H1 (cell line): ENCODE data around the gene COL10A1.

Experiments
- ATF2 ChIP-seq: IDR thresholded peaks from 2 replicates; pipeline ENCODE4 v1.6.1; 2012; ENCODE audit warnings: low read length, inconsistent platforms
- CBX5 ChIP-seq: fragments of 300-800, 300-1000 bp; sonication (generic); IDR thresholded peaks from 2 replicates; pipeline ENCODE4 v1.7.1; 2016; ENCODE audit warnings: antibody characterized with exemption, low read length, low read depth
- CTCF ChIP-seq, 3 experiments: IDR thresholded peaks; 1 replicate in 2 of 3; 2 replicates in 1 of 3; pipeline versions ENCODE4 v1.5.1 to v1.6.1; 2011; ENCODE audit warnings: low read length in 3 of 3, mild to moderate bottlenecking in 3 of 3, inconsistent platforms in 2 of 3, low read depth in 1 of 3, moderate library complexity in 1 of 3; ENCODE audit not compliant: insufficient read depth in 1 of 3; ENCODE audit errors: control extremely low read depth in 1 of 3
- GTF2F1 ChIP-seq: IDR thresholded peaks from 2 replicates; pipeline ENCODE4 v1.6.1; 2012; ENCODE audit warnings: low read depth, low read length, improper control_type of control experiment, borderline replicate concordance
- MAX ChIP-seq: IDR thresholded peaks from 2 replicates; pipeline ENCODE4 v1.6.1; 2012; ENCODE audit warnings: inconsistent platforms
- POLR2A ChIP-seq, 2 experiments: IDR thresholded peaks; 1 replicate in 1 of 2; 2 replicates in 1 of 2; pipeline ENCODE4 v1.6.1; 2011; ENCODE audit warnings: low read depth in 2 of 2, low read length in 2 of 2, mild to moderate bottlenecking in 2 of 2; ENCODE audit errors: control extremely low read depth in 1 of 2
- POU5F1 ChIP-seq: IDR thresholded peaks from 2 replicates; pipeline ENCODE4 v1.6.1; 2011; ENCODE audit warnings: low read depth, mild to moderate bottlenecking, low read length, moderate library complexity
- SP1 ChIP-seq: IDR thresholded peaks from 2 replicates; pipeline ENCODE4 v1.6.1; 2011; ENCODE audit warnings: low read depth, low read length
- SP2 ChIP-seq: IDR thresholded peaks from 2 replicates; pipeline ENCODE4 v1.6.1; 2012; ENCODE audit warnings: mild to moderate bottlenecking, low read length, inconsistent platforms
- SRF ChIP-seq: IDR thresholded peaks from 2 replicates; pipeline ENCODE4 v1.6.1; 2011; ENCODE audit warnings: mild to moderate bottlenecking, low read depth, low read length, moderate library complexity
- TAF1 ChIP-seq: IDR thresholded peaks from 2 replicates; pipeline ENCODE4 v1.6.1; 2011; ENCODE audit warnings: mild to moderate bottlenecking, low read depth, low read length
- ZNF274 ChIP-seq: IDR thresholded peaks from 2 replicates; pipeline ENCODE4 v1.7.0; 2012; ENCODE audit warnings: low read length, borderline replicate concordance; ENCODE audit errors: extremely low read depth

- TF ChIP-seq ZNF274 (no peak), SP2 (no peak), MAX (no peak), CTCF (IDR thresholded peaks at IDR 0.05; ENCODE audit: control extremely low read depth in 1 of 3, insufficient read depth in 1 of 3, low read depth in 1 of 3, low read length in 3 of 3) (no peak), CBX5 (no peak), SRF (no peak), GTF2F1 (no peak), POLR2A (IDR thresholded peaks at IDR 0.05; ENCODE audit: control extremely low read depth in 1 of 2, low read depth in 2 of 2, low read length in 2 of 2) (no peak), SP1 (no peak), POU5F1 (no peak), ATF2 (no peak), TAF1 (no peak)
These were observed 2.0 kb upstream of the COL10A1 start for GRCh38 chr6:116127771-116128493.
